GM12873 (cell line): ENCODE results near the gene RAB6B.

ENCODE experiments used
- CTCF ChIP-seq: IDR thresholded peaks from 2 replicates; pipeline ENCODE4 v1.5.1; 2012; ENCODE audit warnings: low read depth, mild to moderate bottlenecking, moderate library complexity, low read length, control low read depth; ENCODE audit not compliant: insufficient read depth; ENCODE audit errors: missing control alignments

Gene RAB6B

GRCh38 chr3:133856316-133856715 is 39.4 kb downstream of the RAB6B start:
- no peak for TF ChIP-seq CTCF

GRCh38 chr3:133855772-133856171 is 39.9 kb downstream of the RAB6B start:
- TF ChIP-seq CTCF: no peak

- no peak for TF ChIP-seq CTCF
These were observed 40.7 kb downstream of the RAB6B start for GRCh38 chr3:133855002-133855370.

GRCh38 chr3:133854264-133855001 is 41.2 kb downstream of the RAB6B start:
- TF ChIP-seq CTCF: no peak

- TF ChIP-seq CTCF: no peak
These were observed 41.8 kb downstream of the RAB6B start for GRCh38 chr3:133853925-133854227.

GRCh38 chr3:133853063-133853924 is 42.4 kb downstream of the RAB6B start:
- no peak for TF ChIP-seq CTCF

GRCh38 chr3:133851931-133852330 is 43.8 kb downstream of the RAB6B start:
- TF ChIP-seq CTCF: no peak
